Measurements from ENCODE around the gene CACNA1S. TPM values are rescaled to one million over a fixed set of nuclear protein-coding genes. Genes with fewer than 3 reads are reported as not detected.
A peak's percentile ranks its signal among the peaks of the same experiment; 100 is the strongest.

Gene CACNA1S
- total RNA-seq, 1 experiment from 2014 or later = 0.24 TPM

DNA sequence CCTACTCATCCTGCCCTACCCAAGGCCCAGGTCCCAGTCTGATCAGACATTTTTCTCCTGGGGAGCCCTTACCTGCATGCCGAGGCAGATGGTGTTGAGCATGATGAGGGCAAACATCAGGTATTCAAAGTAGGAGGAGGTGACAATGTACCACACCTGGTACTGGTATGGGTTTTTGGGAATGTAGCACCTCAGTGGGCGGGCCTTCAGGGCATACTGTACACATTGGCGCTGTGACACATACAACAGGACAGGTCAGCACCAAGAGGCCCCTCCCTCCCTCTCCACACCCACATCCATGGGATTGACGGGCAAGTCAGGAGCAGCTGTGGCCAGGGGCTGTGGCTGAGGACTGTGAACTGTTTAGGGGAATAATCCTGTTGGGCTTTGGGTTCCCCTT lies 51.6 kb downstream of the CACNA1S start:
- no peaks in the 10 kb centered on the region for H3K36me3 ChIP-seq
- no peaks in the 10 kb centered on the region for H3K9me3 ChIP-seq (replicated peaks)
- no peak for DNase-seq
- H3K27ac ChIP-seq = no peak overlapping the region
- H3K4me3 ChIP-seq = no peak overlapping the region
- peaks cover 16% of the 10 kb centered on the region for H3K27me3 ChIP-seq
- peaks cover 3% of the 10 kb centered on the region; the same call in 1 of the 2 replicates for H3K4me1 ChIP-seq

GRCh38 chr1:201059871-201060555 lies 52.2 kb downstream of the CACNA1S start:
- DNase-seq = no peak
- H3K27ac ChIP-seq = no peak overlapping the region
- peaks cover 20% of the 10 kb centered on the region; the same call in 1 of the 2 replicates for H3K27me3 ChIP-seq
- peaks cover 7% of the 10 kb centered on the region; the same call in 1 of the 2 replicates for H3K4me1 ChIP-seq
- H3K9me3 ChIP-seq (replicated peaks) = no peaks in the 10 kb centered on the region
- H3K4me3 ChIP-seq = no peak overlapping the region
- no peaks in the 10 kb centered on the region for H3K36me3 ChIP-seq

GRCh38 chr1:201059401-201059800 lies 52.8 kb downstream of the CACNA1S start:
- H3K27me3 ChIP-seq = peaks cover 18% of the 10 kb centered on the region; the same call in 1 of the 2 replicates
- no peak for DNase-seq
- no peak overlapping the region for H3K4me3 ChIP-seq
- H3K9me3 ChIP-seq (replicated peaks) = no peaks in the 10 kb centered on the region
- H3K36me3 ChIP-seq = no peaks in the 10 kb centered on the region
- no peak overlapping the region for H3K27ac ChIP-seq
- H3K4me1 ChIP-seq = peaks cover 7% of the 10 kb centered on the region; the same call in 1 of the 2 replicates

DNA sequence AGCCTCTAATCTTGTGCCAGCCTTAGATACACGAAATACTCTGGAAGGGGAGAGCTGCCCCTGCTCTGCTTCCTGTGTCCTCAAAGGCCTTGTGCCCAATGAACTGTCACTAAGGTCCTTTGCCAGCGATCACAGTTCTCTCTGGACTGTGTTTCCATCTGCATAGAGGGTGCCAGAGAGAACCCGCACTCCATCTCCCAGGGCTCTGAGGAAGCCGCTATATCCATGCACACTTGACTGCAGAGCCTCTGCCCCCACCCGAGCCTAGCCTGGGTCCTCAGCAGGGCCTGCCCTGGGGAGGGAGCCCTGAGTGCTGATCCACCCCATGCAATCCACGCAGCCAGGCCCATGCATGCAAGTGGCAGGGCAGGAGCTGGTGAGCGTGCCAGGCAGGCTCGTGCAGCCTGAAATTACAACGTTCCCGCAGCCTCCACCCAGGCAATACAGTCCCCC lies 58.1 kb downstream of the CACNA1S start:
- H3K4me3 ChIP-seq = no peak overlapping the region
- no peak for DNase-seq
- no peak overlapping the region for H3K27ac ChIP-seq
- H3K4me1 ChIP-seq = peaks cover 7% of the 10 kb centered on the region; the same call in 1 of the 2 replicates
- H3K36me3 ChIP-seq = no peaks in the 10 kb centered on the region
- no peaks in the 10 kb centered on the region for H3K9me3 ChIP-seq (replicated peaks)
- H3K27me3 ChIP-seq = peaks cover 27% of the 10 kb centered on the region; the same call in 1 of the 2 replicates

- H3K27ac ChIP-seq = no peak overlapping the region
- no peaks in the 10 kb centered on the region for H3K36me3 ChIP-seq
- H3K9me3 ChIP-seq (replicated peaks) = no peaks in the 10 kb centered on the region
- DNase-seq = no peak
- H3K4me3 ChIP-seq = no peak overlapping the region
- peaks cover 27% of the 10 kb centered on the region; the same call in 1 of the 2 replicates for H3K27me3 ChIP-seq
- peaks cover 7% of the 10 kb centered on the region; the same call in 1 of the 2 replicates for H3K4me1 ChIP-seq
Observed at GRCh38 chr1:201053155-201053860, 58.9 kb downstream of the CACNA1S start.

GRCh38 chr1:201051399-201051798 lies 60.8 kb downstream of the CACNA1S start:
- DNase-seq = no peak
- Histone ChIP-seq H3K4me3 (no peak overlapping the region), H3K36me3 (no peaks in the 10 kb centered on the region), H3K4me1 (peaks cover 7% of the 10 kb centered on the region; the same call in 1 of the 2 replicates), H3K27ac (no peak overlapping the region), H3K9me3 (replicated peaks) (no peaks in the 10 kb centered on the region), H3K27me3 (peaks cover 27% of the 10 kb centered on the region; the same call in 1 of the 2 replicates)

GRCh38 chr1:201050515-201051277 lies 61.5 kb downstream of the CACNA1S start:
- H3K27ac ChIP-seq = no peak overlapping the region
- no peak overlapping the region for H3K4me3 ChIP-seq
- peaks cover 5% of the 10 kb centered on the region; the same call in 1 of the 2 replicates for H3K4me1 ChIP-seq
- no peak for DNase-seq
- H3K36me3 ChIP-seq = no peaks in the 10 kb centered on the region
- H3K27me3 ChIP-seq = peaks cover 27% of the 10 kb centered on the region; the same call in 1 of the 2 replicates
- H3K9me3 ChIP-seq (replicated peaks) = no peaks in the 10 kb centered on the region

DNA sequence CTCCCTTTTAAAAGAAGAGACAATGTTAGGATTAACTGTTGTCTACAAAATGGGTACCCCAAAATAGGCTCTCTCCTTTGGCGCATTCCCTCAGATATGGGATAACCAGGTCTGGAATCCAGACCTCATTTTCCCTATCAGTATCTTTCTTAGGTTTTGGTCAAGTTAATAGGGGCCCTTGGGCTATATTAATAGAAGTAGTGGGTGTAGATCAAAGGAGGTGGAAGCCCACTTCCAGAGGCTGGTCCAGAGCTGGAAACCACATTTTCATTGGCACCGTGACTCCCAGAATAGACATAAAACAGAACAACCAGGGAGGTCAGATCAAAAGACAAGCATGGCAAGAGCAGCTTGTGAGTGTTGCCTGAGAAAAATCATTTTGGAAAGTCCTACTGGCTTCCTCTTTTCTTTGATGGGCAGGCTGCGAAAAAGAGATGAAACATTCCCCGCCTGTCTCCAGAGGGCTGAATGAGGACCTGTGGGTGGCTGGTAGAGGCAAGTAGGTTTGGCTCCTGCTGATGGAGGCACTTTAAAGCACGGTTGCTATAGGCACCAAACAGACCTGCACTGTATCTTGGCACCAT lies 62.9 kb downstream of the CACNA1S start:
- Histone ChIP-seq H3K27me3 (peaks cover 23% of the 10 kb centered on the region; the same call in 1 of the 2 replicates), H3K4me1 (no peaks in the 10 kb centered on the region), H3K4me3 (no peak overlapping the region), H3K36me3 (no peaks in the 10 kb centered on the region), H3K27ac (no peak overlapping the region), H3K9me3 (replicated peaks) (no peaks in the 10 kb centered on the region)
- DNase-seq = no peak

- Histone ChIP-seq H3K9me3 (replicated peaks) (no peaks in the 10 kb centered on the region), H3K4me1 (no peaks in the 10 kb centered on the region), H3K4me3 (no peak overlapping the region), H3K27me3 (peaks cover 23% of the 10 kb centered on the region; the same call in 1 of the 2 replicates), H3K36me3 (no peaks in the 10 kb centered on the region), H3K27ac (no peak overlapping the region)
- no peak for DNase-seq
Observed at GRCh38 chr1:201048521-201048920, 63.7 kb downstream of the CACNA1S start.

- H3K4me1 ChIP-seq = no peaks in the 10 kb centered on the region
- H3K27me3 ChIP-seq = no peaks in the 10 kb centered on the region; the same call in 1 of the 2 replicates
- no peak overlapping the region for H3K27ac ChIP-seq
- DNase-seq = no peak
- H3K9me3 ChIP-seq (replicated peaks) = no peaks in the 10 kb centered on the region
- H3K4me3 ChIP-seq = no peak overlapping the region
- no peaks in the 10 kb centered on the region for H3K36me3 ChIP-seq
Observed at GRCh38 chr1:201044119-201044518, 68.1 kb downstream of the CACNA1S start.

GRCh38 chr1:201042779-201043461 lies 69.3 kb downstream of the CACNA1S start:
- H3K4me3 ChIP-seq = no peak overlapping the region
- no peaks in the 10 kb centered on the region for H3K36me3 ChIP-seq
- DNase-seq = peak; percentile 52 to 83
- no peak overlapping the region for H3K27ac ChIP-seq
- no peaks in the 10 kb centered on the region for H3K9me3 ChIP-seq (replicated peaks)
- H3K4me1 ChIP-seq = no peaks in the 10 kb centered on the region
- no peaks in the 10 kb centered on the region for H3K27me3 ChIP-seq

GRCh38 chr1:201041011-201041410 lies 71.2 kb downstream of the CACNA1S start:
- Histone ChIP-seq H3K9me3 (replicated peaks) (no peaks in the 10 kb centered on the region), H3K27me3 (peaks cover 8% of the 10 kb centered on the region; the same call in 1 of the 2 replicates), H3K4me3 (no peak overlapping the region), H3K4me1 (no peaks in the 10 kb centered on the region), H3K27ac (no peak overlapping the region), H3K36me3 (no peaks in the 10 kb centered on the region)
- DNase-seq = no peak

- no peak for DNase-seq
- Histone ChIP-seq H3K27ac (no peak overlapping the region), H3K9me3 (replicated peaks) (no peaks in the 10 kb centered on the region), H3K27me3 (peaks cover 14% of the 10 kb centered on the region), H3K4me3 (no peak overlapping the region), H3K4me1 (no peaks in the 10 kb centered on the region), H3K36me3 (no peaks in the 10 kb centered on the region)
Observed at GRCh38 chr1:201039876-201040275, 72.3 kb downstream of the CACNA1S start.

DNA sequence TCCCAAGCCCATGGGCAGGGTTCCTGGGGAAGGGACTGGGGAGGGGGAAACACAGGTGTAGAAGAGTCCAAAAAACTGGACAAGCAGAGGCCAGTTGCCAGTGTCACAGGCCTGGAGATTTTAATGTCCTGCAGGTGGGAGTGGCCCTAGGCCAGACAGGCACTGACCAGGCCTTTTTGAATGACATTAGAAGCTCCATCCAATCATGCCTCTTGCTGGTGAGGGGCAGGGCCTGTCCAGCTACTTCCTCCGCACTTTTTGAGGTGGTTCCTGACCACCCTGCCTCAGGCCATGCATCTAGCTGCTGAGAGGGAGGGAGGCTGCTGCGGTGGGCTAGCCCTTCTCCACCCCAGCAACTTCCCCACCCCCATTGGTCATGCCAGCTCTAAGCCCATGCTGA lies 72.8 kb downstream of the CACNA1S start:
- Histone ChIP-seq H3K4me1 (no peaks in the 10 kb centered on the region), H3K36me3 (no peaks in the 10 kb centered on the region), H3K9me3 (replicated peaks) (no peaks in the 10 kb centered on the region), H3K27me3 (peaks cover 15% of the 10 kb centered on the region), H3K27ac (no peak overlapping the region), H3K4me3 (no peak overlapping the region)
- DNase-seq = no peak
